ENCODE results near the gene CD300E.
"Not testable (repeated sequence)": the region's sequence is repeated elsewhere in the genome, so short reads cannot be mapped to it uniquely, and the experiment has no call there.

The CD300E gene

GRCh38 chr17:74623693-74624093, at the start of gene CD300E:
CD300E (minus strand) TSS chr17:74623738; CDS start chr17:74623621, 117 bp downstream.
- DNase-seq = no peak

GRCh38 chr17:74671031-74671771, 47.7 kb upstream of the CD300E start:
- DNase-seq = no peak

- no peak for DNase-seq
These were observed 46.8 kb upstream of the CD300E start for GRCh38 chr17:74670329-74670728.

GRCh38 chr17:74663561-74663960, 40.0 kb upstream of the CD300E start:
- no peak for DNase-seq

- DNase-seq = no peak
These were observed 36.4 kb upstream of the CD300E start for GRCh38 chr17:74659889-74660288.

GRCh38 chr17:74658620-74659019, 35.1 kb upstream of the CD300E start:
- no peak for DNase-seq

GRCh38 chr17:74654742-74655141, 31.2 kb upstream of the CD300E start:
- DNase-seq = no peak

- DNase-seq = no peak
These were observed 28.5 kb upstream of the CD300E start for GRCh38 chr17:74652020-74652419.

- DNase-seq = no peak
These were observed 26.4 kb upstream of the CD300E start for GRCh38 chr17:74649909-74650308.

GRCh38 chr17:74647871-74648672, 24.5 kb upstream of the CD300E start:
- no peak for DNase-seq

GRCh38 chr17:74646231-74646630, 22.7 kb upstream of the CD300E start:
- peak in 1 of 2 experiments; percentile 13 for DNase-seq

- DNase-seq = no peak
These were observed 21.5 kb upstream of the CD300E start for GRCh38 chr17:74645010-74645409.

- no peak for DNase-seq
These were observed 20.9 kb upstream of the CD300E start for GRCh38 chr17:74644419-74644818.

- no peak for DNase-seq
These were observed 20.3 kb upstream of the CD300E start for GRCh38 chr17:74643826-74644225.

- DNase-seq = no peak
These were observed 19.5 kb upstream of the CD300E start for GRCh38 chr17:74642995-74643394.

GRCh38 chr17:74642556-74642955, 19.0 kb upstream of the CD300E start:
- DNase-seq = no peak

- no peak for DNase-seq
These were observed 18.4 kb upstream of the CD300E start for GRCh38 chr17:74641958-74642298.

GRCh38 chr17:74641224-74641957, 17.9 kb upstream of the CD300E start:
- DNase-seq = no peak

- no peak for DNase-seq
These were observed 16.2 kb upstream of the CD300E start for GRCh38 chr17:74639704-74640151.

GRCh38 chr17:74637926-74638325, 14.4 kb upstream of the CD300E start:
- DNase-seq = no peak

- DNase-seq = no peak
These were observed 13.7 kb upstream of the CD300E start for GRCh38 chr17:74637265-74637664.

- not testable (repeated sequence) for DNase-seq
These were observed 13.1 kb upstream of the CD300E start for GRCh38 chr17:74636541-74637085.

- DNase-seq = peak in 1 of 2 experiments; percentile 46
These were observed 11.9 kb upstream of the CD300E start for GRCh38 chr17:74635418-74635817.
